ENCODE measurements around the gene PROZ.

Gene PROZ

GRCh38 chr13:113182046-113182445, 23.6 kb downstream of the PROZ start:
- DNase-seq = no peak

GRCh38 chr13:113183450-113184129, 25.1 kb downstream of the PROZ start:
- DNase-seq = no peak

- peak; percentile 47 for DNase-seq
These were observed 26.4 kb downstream of the PROZ start for GRCh38 chr13:113184568-113185440.

DNA sequence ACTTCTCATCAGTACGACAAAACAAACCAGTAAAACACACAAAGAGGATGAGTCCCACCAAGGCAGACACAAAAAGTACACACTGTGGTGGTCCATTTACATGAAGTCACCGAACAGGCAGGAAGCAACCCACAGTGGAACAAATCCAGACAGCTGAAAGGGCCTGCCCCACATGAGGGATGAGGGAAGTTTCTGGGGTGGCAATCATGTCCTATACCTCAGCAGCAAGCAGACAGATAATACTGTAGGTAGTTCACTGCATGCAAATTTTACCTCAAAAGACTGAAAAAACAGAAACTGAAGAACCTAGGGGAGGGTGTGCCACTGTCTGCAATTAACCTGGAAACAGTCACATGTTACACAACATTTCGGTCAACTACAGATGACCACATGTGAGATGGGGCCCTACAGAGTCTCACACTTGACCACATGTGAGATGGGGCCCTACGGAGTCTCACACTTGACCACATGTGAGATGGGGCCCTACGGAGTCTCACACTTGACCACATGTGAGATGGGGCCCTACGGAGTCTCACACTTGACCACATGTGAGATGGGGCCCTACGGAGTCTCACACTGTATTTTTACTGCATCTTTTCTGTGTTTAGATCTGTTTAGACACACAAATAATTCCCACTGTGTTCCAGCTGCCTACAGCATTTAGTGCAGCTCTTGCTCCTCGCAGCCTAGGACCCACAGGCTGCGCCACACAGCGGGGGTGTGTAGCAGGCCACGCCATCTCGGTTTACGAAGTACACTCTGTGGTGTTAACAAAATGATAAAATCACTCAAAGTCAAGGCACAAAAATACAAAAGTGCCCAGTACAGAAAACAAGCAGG, 27.8 kb downstream of the PROZ start:
- peak; percentile 45 for DNase-seq

- no peak for DNase-seq
These were observed 28.8 kb downstream of the PROZ start for GRCh38 chr13:113187263-113187669.

DNA sequence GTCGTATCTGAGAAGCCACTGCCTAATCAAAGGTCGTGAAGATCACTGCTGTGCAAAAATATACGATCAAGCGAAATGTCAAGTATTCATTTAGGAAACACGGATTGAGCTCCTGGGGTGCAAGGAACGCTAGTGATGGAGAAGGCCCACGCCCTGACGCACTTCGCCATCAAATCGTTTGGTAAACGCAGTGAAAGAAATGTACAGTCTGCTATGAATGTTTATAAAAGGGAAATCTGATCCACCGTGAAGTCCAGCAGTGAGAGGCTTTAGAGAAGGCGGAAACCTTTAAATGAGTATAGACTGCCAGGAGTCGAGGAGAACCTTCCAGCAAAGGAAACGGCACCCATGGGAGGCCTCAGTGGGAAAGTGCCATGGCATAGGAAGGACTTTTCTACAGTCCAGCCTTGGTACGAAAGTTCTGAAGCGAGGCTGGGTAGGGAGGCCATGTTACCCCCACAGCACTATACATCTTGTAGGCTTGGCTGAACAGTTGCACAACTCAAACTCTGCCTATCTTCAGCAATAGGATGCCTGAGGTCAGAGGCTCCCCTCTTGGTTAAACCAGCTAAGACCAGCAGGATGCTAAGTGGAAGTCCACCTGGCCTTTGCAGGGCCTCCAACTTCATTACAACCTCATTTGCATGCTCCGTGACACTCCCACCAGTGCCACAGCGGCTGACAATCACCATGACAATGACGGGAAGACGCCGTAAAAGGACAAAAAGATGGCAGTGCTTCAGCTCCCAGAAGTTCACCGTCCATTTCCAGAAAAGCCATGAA, 29.6 kb downstream of the PROZ start:
- no peak for DNase-seq

GRCh38 chr13:113190181-113190580, 31.7 kb downstream of the PROZ start:
- DNase-seq = no peak

GRCh38 chr13:113192279-113192678, 33.8 kb downstream of the PROZ start:
- no peak for DNase-seq

DNA sequence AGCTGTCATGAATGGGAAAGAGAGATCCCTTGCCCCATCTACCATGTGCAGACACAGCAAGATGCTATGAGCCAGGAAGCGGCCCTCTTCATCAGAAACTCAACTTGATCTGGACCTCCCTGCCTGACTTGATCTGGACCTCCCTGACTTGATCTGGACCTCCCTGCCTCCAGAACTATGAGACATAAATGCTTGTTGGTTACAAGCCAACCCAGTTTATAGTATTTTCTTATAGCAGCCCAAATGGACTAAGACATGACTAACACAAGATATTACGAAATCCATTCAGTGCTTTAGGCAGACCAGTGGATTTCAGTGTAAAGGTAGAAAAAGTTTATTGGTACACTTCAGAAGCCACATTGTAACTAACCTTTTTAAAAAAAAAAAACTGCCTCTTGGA, 34.5 kb downstream of the PROZ start:
- DNase-seq = no peak

DNA sequence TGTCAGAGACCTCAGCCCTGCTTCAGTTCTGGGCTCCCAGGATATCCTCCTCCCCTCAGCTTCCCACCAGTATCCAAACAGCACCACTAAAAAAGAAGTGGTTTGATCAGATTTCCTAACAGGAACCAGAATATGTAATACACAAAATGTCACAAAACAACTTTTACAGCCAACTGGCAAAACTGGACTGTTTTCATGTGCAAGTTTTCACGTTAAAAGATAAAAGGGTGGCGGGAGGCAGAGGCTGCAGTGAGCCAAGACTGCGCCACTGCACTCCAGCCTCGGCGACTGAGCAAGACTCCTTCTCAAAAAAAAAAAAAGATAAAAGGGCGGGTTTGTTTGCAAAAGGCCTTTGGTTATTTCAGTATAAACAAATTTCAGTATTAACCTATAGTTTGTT, 36.9 kb downstream of the PROZ start:
- no peak for DNase-seq

DNA sequence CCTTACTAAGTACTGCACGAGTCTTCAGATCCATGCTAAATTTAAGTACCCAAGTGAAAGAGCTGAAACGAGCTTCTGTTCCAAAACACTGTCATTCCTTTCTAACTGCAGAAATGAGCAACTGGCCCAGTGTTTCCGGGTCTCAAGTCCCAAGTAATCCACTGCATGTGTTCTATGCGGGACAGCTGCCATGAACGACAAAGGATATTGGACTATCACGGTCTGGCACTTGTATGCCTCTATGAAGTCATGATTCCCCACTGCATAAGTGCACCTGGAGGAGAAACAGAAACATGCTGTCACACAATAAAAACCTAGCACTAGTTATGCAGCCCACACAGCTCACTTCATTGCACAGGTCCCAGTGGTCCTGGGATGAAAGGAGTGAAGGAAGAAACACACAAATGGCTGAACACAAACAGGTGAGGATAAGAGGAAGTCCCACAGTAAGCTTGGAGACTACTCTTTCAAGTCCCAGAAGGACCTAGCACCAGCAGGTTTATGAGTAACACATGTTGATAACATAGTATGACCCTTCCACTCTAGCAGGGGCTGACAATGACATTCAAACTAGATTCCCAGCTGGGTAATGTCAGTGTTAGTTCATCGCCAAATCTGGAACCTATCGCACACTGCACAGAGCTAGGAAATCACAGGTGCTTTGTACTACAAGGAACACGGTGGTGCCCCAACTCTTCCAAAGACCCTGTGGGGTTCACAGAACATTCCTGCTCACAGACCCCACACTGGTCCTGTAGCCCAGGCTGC, 38.7 kb downstream of the PROZ start:
- DNase-seq = no peak

- no peak for DNase-seq
These were observed 43.4 kb downstream of the PROZ start for GRCh38 chr13:113201815-113202214.

- no peak for DNase-seq
These were observed 44.5 kb downstream of the PROZ start for GRCh38 chr13:113202912-113203311.

DNA sequence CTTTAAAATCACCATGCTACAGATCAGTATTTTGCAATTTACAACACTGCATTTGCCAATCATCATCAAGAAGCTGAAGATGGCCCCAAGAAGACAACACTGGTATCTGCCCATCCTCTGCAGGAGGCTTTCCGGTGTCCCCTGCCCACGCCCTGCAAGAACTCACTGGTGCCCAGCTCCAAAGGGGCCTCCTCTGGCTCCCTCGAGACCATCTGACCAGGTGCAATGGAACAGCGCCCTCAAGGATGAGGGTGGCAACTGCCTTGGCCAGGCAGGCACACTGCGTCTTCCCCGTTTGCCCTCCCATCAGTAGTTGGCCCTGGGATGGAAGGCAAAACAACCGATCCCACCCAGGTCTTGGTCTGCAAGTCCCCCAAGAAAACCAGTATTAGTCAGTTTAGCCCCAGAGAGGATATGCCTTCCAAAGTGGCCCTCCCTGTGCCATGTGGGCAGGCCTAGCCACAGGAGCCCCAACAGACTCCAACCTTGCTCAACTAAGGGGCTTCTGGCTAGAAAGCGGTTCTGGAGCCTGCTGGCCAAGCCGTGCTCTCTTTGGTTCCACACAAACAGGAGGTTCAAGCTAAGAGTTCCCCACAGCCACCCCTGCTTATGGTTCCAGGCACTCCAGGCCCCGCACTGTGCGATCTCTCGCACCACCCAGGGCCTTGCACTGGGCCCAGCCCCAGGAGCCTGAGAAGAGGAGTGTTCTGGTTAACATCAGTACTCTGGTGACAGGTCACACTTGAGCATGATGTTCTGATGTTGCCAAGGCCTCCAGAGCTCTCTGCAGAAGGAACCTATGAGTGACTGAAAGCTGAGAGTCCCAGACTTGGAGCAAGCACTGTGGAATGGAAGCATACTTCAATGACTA, 45.3 kb downstream of the PROZ start:
- DNase-seq = no peak

DNA sequence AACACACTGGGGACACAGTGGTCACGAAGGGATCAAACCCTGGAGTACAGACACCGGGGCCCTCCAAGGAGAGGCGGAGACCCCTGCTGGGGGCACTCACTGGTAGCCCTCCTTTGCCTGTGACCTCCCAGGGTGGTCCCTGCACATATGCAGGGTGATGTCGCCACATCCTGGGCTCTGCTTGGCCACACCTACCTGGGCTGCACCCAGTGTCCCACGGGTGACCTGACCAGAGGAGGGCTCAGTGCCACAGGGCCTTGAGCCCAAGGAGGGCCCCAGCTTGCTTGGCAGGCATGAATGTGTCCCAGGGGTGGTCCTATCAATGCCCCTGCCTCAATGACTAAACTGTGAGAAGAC, 45.9 kb downstream of the PROZ start:
- no peak for DNase-seq

GRCh38 chr13:113205428-113205931, 47.0 kb downstream of the PROZ start:
- no peak for DNase-seq

DNA sequence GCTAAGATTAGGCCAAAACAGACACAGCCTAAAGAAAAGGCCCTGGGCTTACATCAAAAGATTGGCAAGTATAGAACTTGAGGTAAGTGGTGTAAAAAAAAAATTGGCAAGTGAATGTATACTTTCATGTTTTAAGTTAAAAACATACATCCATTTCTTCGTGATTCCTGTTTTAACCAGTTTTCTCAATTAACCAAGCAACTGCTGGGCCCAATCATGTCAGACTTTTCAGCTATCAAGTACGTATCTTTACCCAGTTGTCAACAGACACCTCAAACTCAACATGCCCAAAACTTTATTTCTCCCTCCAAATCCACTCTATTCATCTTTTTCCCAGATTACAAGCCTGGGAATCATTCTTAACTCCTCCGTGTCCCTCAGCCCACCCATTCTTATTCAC, 49.0 kb downstream of the PROZ start:
- DNase-seq = no peak

DNA sequence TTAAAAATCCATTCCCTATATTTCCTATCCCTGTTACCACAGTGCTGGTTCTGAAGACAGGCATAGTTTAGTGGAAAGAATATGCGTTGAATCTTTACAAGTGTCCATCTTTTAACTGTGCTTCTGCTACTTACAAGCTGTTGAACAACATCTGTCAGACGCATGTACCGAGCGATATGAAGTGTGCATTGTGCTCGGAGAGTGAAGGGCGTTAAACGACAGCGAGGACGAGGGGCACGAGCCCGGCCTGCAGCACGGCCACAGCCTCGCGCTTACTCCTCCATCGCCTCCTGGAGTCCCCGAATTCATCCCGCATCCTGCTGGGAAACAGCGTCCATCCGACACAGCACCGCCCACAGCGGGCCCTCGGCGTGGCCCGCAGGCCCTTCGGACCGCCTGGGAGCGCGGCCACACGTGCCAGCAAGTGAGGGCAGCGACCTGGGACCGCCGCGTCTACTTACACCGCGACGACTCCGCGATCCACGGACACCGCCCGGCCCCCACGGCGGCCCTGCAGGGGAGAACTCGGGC, 49.5 kb downstream of the PROZ start:
- peak; percentile 22 for DNase-seq

DNA sequence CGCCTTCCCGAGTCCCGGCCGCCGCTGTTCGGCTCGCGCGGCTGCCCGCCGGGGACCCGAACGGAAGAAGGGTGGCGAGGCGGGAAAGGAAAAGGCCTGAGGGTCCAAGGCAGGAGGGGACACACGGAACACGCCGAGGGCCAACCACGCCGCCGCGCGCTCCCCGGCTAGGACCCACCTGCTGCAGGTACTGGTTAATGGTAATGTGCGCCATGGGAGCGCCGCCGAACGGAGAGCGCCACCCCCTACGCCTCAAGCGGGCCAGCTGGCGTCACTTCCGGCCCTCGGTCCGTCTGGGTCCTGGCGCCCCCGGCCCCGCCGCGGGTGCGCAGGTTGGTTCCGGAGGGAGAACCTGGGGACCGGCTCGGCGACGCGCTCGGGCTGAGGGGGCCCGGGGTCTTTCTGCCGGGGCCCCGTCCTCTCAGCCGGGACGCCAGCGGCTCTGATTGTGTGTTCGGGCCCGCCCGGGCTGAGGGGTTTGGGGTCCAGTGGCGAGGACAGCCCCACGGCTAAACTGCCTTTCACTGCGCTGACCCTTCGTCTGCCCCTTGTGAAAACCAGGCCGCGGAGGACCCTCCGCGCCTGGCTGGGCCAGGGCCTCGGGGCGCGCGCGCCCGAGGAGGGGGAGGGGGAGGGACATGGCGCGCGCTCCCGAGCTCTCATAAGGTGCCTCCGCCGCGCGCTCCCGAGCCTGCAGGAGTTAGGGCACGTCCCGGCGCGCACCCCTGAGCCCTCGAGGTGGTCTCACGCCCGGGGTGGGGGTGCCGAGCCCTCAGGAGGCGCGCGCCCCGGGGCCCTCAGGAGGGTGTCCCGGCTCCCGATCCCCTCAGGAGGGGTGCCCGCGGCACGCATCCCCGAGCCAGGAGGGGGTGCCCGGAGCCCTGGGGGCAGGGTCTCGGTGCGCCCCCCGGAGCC, 50.2 kb downstream of the PROZ start, which contains the start of gene PCID2:
PCID2 (minus strand) TSS at position 249 of the 915 bp plus-strand sequence; CDS start at position 214, 35 bp downstream.
- DNase-seq = peak; percentile 93

All from CD4-positive, alpha-beta T cell treated with Interleukin-12 subunit alpha and Interleukin-12 subunit beta, for 1 hour (primary cell).